Activated CD8-positive, alpha-beta memory T cell treated with anti-CD3 and anti-CD28 coated beads, Interleukin-2, amount 50 U/mL, for 24 hours (primary cell): Measurements from ENCODE around the gene HLA-B.
"Not testable (repeated sequence)": the region's sequence is repeated elsewhere in the genome, so short reads cannot be mapped to it uniquely, and the experiment has no call there.

ENCODE experiments used
- DNase-seq: peaks from one replicate; pipeline ENCODE4 v3.0.0-alpha.2; 2020; ENCODE audit errors: extremely low read depth

Gene HLA-B

DNA sequence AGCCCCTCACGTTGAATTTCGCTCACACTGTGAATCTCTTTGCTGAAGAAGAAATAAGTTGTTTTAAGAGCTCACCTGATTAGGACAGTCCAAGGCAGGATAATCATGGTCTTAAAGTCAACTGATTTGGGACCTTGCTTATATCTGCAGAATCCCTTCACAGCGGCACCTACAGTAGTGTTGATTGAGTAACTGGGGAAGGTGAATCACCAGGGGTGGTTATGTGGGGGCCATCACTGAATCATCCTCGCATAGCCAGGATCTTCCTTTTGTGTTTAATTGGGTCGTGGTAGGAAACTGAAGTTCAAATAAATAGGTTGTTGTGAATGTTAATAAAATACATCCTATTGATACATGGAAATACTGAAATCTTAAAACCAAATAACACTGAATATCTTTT lies 26.2 kb upstream of the HLA-B start:
- no peak for DNase-seq

DNA sequence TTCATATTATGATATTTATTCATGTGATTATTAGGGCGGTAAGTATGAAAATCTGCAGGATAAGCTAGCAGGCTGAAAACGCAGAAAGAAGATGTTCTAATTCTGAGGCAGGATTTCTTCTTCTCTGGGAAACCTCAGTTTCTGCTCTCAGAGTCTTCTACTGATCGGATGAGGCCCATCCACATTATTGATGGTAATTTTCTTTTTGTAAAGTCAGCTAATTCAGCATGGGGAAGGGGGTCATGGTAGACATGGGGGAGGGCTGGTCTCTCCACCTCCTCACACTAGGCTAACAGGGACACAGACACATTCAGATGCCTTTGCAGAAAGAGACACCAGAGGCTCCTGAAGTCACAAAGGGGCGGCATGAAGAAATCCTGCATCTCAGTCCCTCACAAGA lies 24.7 kb upstream of the HLA-B start:
- no peak for DNase-seq

DNA sequence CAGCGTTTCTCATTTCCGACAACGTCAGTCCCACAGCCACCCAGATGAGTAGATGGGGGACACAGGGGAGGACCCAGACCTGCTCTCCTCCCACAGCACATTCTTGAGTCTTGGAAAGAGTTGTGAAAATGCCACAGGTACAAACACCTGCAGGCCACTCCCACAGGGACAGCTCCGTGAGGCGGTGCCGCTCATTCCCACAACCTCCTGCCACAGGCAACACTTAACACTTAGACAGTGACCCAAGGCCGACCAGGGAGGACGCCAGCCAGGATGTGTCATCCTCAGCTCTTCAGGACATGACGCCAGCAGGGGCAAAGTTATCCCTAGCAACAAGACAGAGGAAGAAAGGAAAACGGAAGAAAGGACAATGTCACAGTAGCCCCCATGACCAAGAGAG lies 22.9 kb upstream of the HLA-B start:
- DNase-seq: no peak

DNA sequence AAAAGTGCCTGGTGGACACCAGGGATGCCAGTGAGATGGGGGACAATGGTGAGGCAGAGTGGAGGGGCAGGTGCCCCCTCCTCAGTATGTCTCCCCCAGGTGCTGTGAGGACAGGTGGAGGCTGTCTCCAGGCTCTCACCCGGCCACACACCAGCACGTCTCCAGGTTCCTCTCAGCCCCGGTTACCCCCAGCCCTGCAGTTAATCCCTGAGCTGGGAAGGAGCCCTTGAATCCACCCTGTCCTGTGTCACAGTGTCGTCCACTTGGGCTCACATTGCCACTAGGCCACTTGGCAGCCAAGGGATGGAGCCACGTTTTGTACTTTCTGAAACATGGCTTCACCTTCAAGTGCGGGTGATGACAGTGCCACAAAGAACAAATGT lies 21.7 kb upstream of the HLA-B start:
- no peak for DNase-seq

DNA sequence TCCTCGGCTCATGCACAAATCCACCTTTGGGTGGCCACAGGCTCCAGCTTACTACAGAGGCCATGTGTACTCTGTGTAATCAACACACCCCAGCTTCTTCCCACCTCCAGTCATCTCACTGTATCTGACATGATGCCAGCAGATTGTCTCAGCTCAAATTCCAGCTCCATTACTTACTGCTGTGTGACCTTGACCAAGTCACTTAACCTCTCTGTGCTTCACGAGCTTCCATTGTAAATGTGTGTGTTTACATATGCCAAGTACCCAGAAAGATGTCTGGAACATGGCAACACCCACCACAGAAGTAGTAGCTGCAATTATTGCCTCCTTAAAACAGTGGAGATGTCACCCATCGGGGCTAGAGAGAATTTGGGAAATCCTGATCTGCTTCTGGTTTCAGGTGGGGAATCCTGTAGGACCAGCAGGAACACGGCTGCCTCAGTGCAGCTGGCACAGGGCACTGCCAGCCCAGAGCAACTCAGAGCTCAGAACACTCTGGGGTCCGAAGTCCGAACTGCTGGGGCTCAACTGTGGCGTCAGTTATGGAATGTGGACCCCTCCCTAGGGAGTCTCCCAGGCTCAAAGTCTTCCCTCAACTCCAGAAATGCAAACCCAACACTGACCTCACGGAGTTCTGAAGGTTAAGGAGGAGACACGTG lies 21.2 kb upstream of the HLA-B start:
- DNase-seq: no peak

DNA sequence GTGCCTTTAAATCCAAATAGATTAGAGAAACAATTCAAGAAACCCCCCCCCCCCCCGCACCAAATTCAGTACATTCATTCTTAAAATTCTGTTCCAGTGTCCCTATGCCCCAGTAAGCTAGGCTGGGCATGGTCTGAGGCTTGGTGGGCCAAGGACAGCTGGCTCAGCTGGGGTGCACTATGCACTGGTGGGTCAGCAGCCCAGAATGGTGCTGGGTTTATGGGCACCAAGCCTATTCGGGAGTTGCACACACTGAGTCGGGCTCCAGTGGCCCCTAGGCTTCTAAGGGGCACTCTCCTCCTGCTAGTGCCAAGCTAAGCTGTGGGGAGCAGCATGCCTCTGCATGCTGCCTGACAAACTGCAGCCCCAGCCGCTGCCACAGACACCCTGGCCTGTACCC lies 20.1 kb upstream of the HLA-B start:
- DNase-seq: no peak

DNA sequence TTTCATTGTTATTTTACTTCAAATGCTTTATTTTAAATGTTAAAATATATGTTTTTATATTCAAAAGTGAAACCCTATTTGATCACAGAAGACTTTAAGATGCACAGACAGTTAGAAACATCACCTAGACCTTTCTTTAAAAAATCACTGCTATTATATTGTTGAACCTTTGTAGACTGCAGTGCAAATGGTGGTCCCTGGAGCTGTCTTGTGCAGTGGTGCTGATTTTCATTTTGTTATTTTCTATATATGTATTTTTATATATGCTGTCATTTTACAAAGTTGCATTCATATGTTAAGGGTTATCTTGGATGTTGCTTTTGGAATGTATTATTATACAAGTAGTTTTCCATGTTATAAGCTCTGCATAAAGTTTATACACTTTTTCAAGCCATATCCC lies 18.7 kb upstream of the HLA-B start:
- no peak for DNase-seq

DNA sequence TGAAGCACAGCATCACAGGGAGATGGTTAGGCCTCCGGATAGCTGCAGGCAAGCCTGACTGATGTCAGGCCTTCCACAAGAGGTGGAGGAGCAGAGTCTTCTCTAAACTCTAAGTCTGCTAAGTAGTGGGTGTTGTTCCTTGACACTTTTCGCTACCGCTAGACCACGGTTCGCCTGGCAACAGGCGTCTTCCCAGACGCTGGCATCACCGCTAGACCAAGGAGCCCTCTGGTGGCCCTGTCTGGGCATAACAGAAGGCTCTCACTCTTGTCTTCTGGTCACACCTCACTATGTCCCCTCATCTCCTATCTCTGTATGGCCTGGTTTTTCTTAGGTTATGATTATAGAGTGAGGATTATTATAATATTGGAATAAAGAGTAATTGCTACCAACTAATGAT lies 17.1 kb upstream of the HLA-B start:
- not testable (repeated sequence) for DNase-seq

DNA sequence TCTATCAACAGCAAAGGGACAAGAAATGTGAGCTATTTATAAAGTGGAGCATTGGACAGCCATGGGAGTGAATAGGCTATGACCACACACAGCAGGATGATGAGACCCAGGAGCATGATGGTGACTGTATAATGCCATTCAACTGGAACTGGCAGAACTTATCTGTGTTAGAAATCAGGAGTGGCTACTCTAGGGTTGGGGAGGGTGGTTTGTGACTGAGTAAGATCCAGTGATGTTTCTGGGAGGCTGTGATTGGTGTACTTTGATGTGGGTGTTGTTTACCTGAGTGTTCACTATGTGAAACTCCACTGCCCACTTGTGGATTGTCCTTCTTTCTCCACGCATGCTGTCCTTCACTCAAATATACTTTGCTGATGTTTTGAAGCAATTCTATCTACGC lies 11.5 kb upstream of the HLA-B start:
- no peak for DNase-seq

DNA sequence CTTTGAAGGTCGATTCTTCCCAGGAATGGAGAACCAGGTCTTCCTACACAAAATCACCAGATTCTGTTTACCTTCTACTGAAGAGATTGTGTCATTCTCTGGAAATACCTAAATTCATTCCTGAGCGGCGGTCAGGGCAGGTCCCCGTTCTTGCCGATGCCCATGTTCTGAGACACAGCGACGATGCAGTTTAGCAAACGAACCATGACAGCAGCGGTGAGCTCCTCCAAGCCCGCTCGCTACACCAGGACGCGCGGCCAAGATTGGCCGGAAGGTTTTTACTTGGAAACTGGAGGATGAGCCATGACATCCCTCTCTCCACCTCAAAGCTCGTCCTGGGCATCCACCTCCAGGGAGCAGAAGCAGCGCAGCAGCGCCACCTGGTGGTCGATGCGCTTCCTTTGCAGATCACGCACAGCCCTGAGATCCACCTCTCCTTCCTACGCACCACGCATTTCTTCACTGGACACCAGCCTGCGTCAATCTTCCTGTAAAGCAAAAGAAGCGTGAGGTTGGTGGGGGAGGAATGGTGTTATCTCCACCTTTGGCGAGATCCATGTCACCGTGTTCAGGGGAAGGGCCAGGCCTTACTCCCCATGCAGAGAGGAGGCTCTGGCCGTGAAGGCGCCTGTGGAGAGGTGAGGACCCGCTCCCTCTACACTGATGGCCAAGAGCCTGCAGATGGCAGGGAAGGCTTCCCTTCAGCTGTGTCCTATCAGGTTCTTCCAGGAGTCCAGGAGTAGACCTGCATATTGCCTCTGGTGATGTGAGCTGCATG lies 9.9 kb upstream of the HLA-B start:
- DNase-seq: peak; percentile 66

DNA sequence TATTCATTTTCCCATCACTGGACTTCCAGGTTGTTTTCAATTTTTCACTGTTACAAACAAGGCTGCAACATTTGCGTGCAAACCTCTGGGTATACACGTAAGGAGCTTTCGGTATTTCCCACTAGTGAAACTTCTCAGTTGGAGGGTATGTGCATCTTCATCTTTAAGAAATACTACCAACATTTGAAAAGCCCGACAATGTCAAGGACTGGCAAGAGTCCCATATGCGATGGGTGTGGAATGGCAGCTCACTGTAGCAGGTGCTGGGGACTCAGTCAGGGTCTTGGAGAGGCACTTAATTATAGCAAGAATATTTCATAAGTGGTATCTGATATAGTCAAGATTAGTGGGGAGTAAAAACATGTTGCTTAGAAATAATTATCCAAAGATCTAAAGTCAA lies 8.9 kb upstream of the HLA-B start:
- no peak for DNase-seq

DNA sequence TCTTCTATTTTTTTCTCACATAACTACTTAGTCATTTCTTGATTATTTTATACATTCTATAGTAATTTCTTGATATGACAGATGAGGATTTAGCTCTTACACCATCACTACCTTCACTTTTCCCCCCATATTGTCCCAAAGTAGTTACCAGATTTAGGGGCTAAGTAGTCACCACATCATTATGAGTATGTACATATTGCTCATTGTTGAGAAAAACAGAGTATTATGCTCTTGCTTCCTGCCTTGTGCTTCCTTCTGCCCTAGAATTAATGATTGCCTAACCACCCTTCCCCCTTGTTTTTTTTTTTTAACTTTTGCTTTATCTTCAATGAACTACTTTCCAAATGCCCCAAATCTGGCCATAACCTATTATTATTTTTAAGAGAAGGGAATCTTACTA lies 6.8 kb upstream of the HLA-B start:
- no peak for DNase-seq

DNA sequence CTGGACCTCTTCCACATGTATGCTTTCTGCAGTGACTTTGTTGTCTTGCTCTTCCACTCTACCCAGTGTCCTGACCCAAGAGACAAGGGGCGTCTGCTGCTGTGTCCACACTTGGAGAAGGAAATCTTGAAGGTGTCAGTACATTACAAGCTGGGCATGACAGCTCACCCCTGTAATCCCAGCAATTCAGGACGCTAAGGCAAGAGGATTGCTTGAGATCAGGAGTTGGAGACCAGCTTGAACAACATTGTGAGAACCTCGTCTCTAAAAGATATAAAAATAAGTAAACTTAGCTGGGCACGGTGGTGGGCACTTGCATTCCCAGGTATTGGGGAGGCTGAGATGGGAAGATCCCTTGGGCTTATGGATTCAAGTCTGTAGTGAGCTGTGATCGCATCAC lies 5.8 kb upstream of the HLA-B start:
- no peak for DNase-seq

DNA sequence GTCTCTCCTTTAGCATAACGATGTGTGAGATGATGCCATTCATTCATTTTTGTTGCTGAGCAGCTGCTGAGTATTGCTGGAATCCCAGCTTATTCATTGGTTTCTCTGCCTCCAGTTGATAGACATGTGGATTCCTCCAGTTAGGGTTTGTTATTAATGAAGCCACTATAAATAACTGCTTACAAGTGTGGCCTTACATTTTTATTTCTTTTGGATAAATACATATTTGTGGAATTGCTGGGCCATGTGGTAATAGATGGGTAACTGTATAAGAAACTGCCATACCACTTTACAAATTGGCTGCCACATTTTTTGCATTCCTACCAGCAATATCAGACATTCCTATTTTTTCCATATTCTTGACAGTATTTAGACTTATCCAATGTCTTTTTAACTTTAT lies 2.6 kb upstream of the HLA-B start:
- no peak for DNase-seq

DNA sequence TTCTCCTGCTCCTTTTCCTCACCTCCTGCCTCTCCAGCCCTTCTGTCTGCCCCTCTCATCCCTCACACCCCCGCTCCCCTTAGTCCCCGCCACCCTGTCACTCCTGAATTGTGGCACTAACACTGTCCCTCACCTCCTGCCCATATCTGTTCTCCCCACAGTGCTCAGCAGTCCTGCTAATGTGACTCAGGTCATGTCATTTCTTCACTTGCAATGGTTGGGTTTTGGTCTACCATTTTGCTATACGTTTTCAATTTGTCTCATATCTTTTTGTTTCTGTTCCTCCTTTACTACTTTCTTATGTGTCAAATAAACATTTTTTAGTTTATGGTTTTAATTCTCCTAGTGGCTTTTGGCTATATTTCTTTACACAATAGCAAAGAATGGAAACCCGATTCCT lies 1.3 kb upstream of the HLA-B start:
- no peak for DNase-seq

DNA sequence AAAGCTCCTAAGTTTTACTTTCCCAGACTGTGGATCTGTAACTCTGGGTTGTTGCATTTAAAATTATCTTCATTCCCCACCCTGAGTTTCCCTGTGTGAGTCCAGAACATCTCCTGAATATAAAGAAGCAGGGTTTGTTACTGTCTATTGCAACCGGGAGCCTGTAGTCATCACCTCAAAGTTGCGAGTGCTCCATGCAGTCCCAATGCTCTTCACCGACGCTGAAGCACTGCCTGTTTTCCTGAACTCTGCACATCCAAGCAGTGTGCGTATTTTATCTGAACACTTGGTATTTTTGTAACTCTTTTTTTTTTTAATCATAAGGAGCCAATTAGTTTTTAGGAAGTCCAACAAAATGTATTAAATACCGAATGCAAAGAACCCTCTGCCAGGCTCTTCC lies 907 bp upstream of the HLA-B start:
- no peak for DNase-seq

DNA sequence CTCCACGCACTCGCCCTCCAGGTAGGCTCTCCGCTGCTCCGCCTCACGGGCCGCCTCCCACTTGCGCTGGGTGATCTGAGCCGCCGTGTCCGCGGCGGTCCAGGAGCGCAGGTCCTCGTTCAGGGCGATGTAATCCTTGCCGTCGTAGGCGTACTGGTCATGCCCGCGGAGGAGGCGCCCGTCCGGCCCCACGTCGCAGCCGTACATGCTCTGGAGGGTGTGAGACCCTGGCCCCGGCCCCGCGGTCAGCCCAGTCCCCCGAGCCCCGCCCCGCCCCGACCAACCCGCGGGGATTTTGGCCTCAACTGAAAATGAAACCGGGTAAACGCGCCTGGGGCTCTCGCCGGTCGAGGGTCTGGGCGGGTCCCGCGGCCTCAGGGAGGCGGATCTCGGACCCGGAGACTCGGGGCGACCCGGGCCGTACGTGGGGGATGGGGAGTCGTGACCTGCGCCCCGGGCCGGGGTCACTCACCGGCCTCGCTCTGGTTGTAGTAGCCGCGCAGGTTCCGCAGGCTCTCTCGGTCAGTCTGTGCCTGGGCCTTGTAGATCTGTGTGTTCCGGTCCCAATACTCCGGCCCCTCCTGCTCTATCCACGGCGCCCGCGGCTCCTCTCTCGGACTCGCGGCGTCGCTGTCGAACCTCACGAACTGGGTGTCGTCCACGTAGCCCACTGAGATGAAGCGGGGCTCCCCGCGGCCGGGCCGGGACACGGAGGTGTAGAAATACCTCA lies 598 bp downstream of the HLA-B start:
- DNase-seq: no peak

DNA sequence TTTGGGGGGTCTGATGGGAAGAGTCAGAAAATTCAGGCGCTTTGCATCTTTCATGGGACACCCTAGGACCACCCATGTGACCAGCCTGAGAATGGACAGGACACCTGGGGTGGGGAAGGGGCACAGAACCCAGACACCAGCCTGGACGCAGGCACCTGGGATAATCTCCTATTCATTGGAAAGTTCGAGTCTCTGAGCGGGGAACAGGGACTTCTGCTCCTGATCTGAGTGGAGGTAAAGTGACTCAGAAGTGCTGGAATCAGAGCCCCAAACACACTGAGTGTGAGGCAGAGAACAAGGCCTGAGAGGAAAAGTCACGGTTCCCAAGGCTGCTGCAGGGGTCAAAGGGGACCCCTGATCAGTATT lies 1.4 kb downstream of the HLA-B start:
- DNase-seq: no peak

DNA sequence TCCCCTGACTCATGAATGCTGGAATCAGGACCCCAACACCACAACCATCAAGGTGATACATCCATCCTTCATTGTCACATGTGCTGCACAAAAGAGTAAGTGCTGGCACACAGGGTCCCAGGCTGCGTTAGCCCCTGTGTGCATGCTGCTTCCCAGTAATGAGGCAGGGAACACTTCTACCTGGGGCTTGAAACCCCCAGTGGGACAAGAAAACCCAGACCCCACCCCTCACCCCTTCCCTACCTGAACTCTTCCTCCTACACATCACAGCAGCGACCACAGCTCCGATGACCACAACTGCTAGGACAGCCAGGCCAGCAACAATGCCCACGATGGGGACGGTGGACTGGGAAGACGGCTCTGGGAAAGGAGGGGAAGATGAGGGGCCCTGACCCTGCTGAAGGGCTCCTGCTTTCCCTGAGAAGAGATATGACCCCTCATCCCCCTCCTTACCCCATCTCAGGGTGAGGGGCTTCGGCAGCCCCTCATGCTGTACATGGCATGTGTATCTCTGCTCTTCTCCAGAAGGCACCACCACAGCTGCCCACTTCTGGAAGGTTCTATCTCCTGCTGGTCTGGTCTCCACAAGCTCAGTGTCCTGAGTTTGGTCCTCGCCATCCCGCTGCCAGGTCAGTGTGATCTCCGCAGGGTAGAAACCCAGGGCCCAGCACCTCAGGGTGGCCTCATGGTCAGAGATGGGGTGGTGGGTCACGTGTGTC lies 2.0 kb downstream of the HLA-B start:
- DNase-seq: no peak

DNA sequence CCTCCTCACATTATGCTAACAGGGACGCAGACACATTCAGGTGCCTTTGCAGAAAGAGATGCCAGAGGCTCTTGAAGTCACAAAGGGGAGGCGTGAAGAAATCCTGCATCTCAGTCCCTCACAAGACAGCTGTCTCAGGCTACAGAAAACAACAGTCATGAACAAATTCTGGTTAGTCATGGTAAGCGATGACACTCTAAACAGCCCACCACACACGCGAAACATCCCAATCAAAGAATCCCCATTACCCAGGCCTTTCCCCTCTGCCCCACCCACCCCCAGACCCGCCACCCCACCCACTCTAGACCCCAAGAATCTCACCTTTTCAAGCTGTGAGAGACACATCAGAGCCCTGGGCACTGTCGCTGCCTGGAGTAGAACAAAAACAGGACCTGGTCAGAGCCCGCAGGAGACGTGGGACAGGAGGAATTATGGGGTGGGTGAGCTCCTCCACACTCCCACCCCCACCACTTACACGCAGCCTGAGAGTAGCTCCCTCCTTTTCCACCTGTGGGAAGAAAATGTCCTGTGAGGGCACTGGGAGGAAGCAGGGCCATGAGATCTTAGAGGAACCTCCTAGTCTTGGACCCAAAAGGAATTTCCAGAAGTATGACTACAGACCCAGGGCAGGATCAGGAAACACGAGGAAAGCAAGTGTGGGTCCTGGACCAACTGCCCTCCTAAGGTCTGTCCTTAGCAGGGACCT lies 2.7 kb downstream of the HLA-B start:
- DNase-seq: no peak

DNA sequence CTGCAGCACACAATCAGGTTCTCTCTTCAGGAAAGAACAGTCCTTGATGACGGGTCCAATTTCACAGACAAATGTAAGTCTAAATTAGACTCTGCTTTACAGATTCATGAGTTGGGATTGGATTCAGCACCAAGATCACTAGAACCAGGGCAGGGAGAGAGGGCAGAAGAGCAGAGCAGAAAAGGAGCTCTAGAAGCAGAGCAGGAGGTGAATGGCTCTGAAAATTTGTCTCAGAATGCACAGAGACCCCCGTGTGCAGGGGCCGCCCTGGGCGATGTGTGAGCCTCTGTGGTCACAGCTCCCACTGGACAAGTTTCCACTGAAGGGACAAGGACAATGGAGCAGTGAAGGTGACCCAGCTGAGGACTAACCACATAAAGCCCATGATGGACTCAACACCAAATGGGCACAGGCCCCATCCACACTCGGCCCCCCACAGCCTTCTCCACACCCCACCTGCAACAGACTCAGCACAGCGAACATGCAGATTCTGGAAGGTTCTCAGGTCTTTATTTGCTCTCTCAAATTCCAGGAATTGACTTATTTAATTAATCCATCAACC lies 3.5 kb downstream of the HLA-B start:
- DNase-seq: no peak
